GM21786 (cell line): ENCODE measurements around the gene CFAP45.
"Not testable (repeated sequence)": the region's sequence is repeated elsewhere in the genome, so short reads cannot be mapped to it uniquely, and the experiment has no call there.

Experiments
- ATAC-seq: cut with Tn5 transposase; IDR thresholded peaks from one replicate; pipeline ENCODE4 v1.9.1; 2021; ENCODE audit not compliant: unreplicated experiment

The CFAP45 gene

DNA sequence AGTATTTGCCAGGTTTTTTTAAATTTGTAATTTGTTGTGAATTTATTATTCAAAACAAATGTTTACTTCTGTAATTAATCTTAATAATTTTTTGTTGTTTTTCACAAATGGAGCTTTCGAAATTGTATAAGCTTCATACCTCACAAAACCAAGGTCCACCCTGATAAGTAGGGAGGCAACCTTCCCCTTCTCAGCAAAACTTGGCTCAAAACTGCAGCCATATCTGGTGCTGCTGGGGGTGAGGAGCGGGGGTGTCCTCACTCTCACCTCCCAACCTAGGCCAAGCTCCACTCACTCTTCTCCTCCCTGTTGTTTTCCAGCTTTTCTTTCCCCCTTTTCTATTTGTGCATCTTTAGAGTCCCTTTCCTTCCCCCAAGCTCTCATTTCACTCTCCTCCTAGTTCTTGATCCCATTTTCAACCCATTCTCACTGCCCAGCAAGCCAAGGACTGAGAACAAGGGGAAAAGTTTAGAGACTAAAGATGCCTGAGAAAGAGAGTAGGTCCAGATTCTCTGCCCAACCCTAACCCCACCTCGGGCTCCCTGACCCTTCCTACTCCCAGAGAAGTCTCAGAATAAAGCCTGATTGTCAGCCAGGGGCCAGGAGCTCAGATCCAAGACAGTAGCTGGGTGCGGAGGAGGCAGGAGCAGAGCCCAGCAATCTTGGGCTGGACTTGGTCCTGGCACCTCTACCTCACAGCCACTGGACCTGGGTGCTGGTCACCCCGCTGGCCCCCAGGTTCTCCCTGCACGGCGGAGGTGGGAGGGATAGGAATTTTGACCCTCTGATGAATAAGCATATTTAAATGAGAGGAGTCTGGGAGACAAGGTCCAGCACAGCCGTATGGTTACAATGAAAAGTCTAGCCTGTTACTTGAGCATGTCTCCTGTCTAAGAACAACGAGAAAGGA, 8.3 kb upstream of the CFAP45 start:
- no peak for ATAC-seq

DNA sequence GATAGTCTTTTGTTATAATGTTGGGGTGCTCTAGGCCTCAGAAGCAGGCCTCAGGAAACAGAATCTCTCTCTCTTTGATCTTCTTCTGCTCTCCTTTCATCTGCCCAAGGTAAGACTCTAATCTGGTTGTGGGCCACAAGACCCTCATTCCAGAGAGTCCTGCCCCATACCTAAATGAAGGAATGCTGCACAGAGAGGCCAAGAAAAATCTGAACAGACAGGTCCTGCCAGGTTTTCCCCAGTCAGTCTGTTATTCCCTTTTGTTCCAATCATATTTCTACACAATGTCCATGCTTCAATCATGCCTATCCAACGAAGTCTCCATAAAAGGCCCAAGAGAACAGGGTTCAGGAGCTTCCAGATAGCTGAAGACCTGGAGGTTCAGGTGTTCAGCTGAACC, 7.0 kb upstream of the CFAP45 start:
- ATAC-seq, result no peak

DNA sequence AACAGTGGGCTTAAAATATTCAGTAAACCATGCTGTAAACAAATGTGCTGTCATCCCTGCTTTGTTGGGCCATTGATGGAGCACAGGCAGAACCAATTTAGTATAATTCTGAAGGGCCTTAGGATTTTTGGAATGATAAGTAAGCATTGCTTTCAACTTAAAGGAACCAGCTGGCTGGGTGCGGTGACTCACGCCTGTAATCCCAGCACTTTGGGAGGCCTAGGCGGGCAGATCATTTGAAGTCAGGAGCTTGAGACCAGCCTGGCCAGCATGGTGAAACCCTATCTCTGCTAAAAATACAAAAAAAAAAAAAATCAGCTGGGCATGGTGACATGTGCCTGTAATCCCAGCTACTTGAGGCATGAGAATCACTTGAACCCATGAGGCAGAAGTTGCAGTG, 4.1 kb upstream of the CFAP45 start:
- ATAC-seq, result not testable (repeated sequence)

DNA sequence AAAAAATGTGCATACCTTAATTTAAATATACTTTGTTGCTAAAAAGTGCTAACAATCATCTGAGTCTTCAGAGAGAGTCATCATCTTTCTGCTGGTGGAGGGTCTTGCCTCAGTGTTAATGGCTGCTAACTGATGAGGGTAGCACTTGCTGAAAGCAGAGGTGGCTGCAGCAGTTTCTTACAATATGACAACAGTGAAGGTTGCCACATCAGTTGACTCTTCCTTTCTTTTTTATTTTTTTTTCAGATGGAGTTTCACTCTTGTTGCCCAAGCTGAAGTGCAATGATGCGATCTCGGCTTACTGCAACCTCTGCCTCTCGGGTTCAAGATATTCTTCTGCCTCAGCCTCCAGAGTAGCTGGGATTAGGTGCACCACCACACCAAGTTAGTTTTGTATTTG, 2.6 kb upstream of the CFAP45 start:
- no peak for ATAC-seq

DNA sequence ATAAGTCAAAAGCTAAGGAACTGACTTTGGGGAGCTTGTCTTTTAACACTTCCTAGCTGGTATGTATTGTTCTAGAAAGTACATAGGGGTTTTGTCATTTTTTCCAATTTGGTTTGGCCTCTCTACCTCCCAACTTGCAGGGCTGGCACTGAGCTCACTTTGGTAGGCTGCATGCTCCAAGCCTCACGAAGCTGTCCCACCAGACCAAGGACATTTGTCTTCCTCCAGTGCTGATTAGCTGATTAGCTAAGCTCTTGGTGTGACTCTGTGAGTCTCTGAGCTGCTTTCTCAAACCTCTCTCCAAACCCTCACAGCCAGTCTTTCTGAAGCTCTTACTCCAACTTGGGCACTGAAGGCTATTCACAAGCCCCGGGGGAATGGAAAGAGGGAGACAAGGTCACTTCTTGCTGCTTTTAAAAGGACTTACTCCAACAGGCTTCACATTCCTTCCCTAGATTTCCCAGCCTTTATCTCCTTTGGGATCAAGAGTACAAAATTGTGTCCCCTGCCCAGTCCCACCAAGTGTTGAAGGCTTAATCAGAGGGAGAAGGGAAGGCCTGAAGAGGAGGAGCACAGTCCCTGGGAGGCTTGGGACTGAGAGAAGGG, 893 bp upstream of the CFAP45 start:
- no peak for ATAC-seq

DNA sequence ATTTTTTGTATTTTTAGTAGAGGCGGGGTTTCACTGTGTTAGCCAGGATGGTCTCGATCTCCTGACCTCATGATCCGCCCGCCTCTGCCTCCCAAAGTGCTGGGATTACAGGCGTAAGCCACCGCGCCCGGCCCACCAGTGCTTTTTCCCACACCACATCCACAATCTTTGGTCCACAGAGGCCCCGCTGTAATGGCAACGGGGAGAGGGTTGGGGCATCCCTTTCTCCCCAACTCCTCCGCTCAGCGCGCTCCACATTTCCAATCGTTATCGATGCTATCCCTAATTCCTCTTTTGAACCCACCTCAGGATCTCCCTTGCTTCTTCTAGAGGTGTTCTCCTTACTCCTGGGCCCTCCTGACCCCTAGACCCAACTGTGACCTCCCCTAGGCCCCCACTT, 331 bp downstream of the CFAP45 start:
- not testable (repeated sequence) for ATAC-seq

DNA sequence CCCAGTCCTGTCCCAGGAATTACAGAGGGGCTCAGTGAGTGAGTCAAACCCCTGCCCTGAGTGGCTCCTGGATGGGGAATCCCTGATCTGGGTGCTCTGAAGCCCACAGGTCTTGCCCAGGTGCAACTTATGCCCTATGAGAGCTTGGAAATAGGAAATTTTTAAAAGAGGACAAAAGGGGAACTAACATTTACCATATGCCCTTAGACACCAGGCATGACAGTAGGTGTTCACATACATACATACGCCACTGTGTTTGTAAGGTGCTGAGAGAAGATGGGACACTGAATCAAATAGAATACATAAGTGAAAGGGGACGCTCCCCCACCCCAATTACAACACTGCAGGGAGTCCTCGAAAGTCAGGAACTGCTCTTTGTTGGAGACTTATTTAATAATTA, 1.4 kb downstream of the CFAP45 start:
- ATAC-seq, result no peak

DNA sequence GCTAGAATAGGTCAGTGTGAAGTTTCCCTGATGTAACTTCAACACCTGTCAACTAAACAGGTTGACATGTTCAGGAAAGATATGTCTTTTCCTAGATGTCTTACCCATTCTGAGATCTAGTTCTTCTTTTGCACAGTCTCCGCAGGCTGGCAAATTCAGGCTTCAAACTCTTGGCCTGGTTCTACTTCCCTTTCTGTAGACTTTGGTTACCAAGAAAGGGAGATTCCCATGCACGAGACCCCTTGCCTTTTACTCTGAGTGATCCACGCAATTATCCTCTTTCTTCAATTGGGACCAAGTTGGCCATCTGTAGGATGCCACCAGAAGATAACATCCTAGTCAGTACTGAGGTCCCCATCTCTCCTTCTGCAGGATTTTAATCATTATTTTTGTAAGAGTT, 2.0 kb downstream of the CFAP45 start:
- no peak for ATAC-seq

DNA sequence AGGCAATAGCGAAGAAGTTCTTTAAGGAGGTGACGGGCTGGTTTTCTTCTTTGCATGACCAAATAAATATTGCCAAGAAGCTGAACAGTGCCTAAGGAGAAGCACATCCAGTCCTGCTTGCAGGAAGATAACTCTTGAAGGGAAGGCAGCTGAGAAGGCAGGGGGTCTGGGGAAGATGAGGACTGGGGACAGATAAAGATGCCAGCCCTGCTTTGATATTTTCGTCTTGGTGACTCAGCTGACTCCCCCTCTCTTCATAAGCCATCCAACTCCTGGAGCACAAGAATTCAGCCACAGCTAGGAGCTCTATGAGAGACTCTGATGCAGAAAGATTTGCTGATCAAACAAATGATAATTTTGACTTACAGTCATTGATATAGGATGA, 3.4 kb downstream of the CFAP45 start:
- no peak for ATAC-seq

DNA sequence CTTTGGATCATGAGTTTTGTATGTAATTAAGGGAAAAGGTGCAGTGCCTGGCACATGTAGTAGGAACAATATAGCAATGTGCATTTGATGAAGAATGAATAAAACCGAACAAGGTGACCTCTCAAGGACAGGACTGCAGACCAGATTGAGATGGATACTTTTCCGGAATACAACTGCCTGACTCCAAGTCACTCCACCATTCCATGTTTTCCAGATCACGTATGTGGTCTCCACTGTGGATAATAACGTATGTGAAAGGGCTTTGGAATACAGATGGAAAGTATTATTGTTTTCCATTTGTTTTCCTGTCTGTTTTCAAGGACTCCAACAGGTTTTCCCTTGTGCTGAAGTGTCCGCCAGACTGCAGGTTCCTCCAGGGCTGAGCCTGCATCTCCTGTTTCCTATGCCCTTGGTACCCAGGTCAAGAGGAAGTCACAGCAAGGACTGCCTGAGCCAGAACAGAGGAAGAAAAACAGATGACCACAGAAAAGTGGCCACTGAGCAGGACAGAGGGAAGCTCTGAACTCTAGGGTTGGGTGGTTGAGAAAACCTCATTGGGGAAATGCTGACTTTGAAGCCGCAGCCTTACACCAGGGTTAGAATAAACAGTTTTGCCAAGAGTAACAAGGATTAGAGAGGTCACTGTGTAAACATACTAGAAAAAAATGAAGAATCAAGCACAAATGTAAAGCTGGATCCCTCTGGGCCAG, 4.0 kb downstream of the CFAP45 start:
- ATAC-seq, result no peak

DNA sequence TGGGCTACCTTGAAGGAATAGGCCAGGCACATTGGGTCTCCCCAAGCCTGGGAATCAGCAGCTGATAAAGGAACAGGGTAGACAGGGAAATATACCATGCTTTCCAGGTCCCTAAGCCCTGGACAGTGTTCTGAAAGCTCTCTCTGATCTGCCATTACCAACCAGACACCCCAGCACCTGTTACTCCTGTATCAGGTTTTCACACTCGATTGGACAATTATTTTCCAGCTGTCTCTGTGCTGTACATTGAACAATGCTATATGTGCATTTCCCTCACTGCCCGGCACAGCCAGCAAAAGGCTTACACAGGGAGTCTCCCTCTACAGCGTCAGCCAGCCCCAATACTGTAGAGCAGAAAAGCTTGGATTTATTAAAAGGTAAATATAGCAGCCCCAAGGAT, 4.7 kb downstream of the CFAP45 start:
- ATAC-seq, result no peak

DNA sequence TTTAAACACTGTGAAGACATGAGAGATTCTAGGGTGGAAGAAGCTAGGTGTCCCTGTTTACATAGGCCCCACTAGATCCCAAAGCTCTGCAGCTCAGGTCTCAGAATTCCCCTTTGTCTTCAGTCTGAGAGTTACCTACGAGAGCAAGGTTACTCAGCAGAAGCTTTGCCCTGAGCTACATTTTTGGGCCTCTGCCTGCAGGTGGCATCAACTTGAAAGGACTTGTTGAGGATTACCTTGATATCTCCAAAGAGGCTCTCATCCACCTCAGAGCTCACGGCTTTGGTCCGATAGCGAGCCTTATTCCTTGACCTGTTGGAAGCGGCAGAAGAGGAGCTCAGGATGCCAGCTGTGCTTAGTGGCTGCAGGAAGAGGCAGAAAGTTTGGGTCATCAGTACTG, 7.0 kb downstream of the CFAP45 start:
- no peak for ATAC-seq

DNA sequence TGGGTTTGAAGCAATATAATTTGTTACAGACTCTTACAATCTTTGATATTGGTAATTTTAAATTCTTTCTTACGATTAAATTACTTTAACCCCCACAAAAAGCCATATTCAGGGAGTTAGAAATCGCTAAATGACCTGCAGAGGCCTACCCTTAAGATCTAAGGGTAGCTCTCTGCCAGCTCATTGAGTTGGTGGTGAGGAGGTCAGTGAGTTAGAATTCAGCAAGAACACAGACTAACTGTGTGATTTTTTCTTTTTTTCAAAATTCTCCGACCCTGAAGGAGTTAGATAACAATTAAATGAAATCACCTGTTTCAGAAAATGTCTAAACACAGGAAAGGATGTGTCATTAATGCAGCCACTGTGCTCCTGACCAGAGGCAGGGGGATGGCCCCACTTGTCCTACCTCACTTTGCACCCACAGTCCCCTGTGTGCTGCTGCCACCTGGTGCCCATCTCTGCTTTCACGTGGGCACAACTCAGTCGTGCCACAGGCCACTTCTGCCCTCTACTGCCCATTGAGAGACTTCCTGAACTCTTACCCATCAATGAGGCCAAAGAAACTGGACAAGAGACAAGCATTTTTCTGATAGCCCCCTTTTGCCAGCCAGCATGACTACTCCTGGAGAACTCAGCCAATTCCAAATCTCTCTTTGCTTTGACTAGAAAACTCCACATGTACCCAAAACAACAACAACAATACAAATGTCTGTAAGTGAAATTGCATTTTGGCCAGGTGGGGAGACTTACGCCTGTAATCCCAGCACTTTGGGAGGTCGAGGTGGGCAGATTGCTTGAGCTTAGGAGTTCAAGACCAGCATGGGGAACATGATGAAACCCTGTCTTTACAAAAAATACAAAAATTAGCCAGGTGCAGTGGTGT, 8.4 kb downstream of the CFAP45 start:
- peak; percentile 77 for ATAC-seq

DNA sequence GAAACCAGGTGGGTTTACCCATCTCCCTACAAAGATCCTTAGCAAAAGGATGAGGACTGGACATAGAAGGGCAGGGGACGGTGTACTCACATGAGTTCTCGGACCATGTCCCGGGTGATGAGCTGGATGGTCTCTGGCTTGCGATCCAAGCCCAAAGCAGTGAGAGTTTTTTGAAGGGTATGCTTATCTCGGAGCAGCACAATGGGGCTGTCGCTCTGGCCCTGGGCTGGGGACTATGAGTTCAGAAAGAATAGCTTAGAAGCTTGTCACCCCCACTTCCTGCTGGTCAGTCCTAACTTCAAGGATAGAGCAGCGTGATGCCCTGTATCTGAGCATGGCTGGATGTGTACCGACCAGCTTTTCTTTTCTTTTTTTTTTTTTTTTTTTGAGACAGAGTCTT, 9.6 kb downstream of the CFAP45 start:
- no peak for ATAC-seq

DNA sequence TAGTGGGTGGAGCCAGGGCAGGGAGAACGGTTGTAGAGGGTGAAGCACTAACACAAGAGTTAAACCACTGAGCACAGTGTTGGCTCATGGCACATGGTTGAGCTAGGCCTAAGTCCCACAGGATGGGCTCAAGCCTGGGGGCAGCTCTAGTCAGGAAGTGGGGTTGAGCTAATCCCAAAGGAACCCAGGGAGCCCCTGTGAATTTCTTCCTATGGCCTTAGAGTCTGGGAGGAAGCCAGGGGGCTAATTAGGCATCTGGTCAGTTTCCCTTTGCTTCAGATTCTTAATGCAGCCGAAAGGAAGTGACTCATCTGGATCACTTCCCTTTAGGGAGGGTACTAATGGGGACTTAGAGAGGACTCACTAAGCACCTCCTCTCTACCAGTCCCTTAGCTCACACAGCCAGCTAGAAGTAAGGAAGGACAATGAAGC, 10.1 kb downstream of the CFAP45 start:
- ATAC-seq, result peak; percentile 89

DNA sequence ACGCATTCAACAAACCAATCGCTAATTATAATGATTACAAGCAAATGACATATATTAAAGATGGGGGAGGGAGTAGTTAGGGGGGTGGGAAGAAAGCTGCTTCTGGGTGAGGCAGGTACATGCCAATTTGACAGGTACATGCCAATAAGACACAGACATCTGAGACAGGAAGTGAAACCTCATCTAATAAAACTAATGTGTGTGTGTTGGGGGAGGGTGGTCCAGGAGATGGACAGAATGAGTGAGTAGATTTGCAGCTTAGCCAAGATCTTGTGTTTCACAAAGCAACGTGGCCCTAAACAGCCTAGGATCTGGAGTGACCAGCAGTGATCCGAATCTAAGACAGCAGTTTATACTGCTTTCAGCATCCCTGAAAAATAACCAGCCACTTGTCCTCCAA, 10.8 kb downstream of the CFAP45 start:
- ATAC-seq, result no peak

DNA sequence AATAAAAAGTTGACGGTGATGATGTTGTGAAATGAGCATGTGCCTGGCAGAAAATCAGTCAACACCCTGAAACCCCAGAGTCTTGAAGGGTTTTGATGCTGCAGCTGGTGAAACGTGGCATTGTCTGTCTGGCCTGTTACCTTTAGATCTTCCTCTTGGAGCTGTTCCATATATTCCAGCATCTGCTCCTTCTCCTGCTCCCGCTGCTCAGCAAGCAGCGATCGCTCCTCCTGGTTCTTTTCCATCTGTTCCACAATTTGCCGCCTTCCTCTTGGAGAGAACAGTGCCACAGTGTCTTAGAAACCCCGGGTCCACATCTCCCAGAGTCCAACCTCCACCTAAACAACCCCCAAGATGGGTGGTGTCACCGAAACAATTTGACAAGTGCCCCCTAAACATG, 15.7 kb downstream of the CFAP45 start:
- ATAC-seq, result no peak

DNA sequence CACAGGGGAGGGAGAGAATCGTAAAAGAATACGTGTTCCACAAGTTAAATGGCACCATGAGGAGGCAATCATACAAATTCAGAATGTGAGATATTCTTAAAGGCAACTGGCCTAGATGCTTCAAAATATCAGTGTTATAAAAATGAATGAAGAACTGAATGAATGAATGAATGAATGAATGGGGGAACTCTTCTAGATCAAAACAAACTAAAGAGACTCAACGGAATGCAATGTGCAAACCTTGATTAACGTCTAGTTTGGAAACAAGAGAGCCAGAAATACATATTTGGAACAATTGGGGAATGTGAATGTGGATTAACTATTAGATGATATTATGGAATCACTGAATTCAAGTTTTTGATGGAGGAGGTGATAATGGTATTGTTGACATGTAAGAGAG, 16.8 kb downstream of the CFAP45 start:
- ATAC-seq, result no peak

DNA sequence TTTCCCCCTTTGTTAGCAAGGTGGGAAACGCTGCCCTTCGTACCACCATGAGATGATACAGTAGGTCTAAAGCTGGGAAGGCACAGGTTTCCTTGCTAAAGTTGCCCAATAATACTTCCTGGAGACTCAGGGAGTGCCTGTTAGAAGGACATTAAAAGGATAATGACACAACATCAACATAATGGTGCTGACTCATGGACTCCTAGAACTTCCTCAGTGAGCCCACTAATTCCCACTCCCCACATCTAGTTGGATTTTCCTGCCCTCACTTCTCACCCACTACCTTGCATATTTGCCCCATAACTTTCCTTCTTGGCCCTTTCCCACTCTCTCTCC, 17.5 kb downstream of the CFAP45 start:
- ATAC-seq, result no peak

DNA sequence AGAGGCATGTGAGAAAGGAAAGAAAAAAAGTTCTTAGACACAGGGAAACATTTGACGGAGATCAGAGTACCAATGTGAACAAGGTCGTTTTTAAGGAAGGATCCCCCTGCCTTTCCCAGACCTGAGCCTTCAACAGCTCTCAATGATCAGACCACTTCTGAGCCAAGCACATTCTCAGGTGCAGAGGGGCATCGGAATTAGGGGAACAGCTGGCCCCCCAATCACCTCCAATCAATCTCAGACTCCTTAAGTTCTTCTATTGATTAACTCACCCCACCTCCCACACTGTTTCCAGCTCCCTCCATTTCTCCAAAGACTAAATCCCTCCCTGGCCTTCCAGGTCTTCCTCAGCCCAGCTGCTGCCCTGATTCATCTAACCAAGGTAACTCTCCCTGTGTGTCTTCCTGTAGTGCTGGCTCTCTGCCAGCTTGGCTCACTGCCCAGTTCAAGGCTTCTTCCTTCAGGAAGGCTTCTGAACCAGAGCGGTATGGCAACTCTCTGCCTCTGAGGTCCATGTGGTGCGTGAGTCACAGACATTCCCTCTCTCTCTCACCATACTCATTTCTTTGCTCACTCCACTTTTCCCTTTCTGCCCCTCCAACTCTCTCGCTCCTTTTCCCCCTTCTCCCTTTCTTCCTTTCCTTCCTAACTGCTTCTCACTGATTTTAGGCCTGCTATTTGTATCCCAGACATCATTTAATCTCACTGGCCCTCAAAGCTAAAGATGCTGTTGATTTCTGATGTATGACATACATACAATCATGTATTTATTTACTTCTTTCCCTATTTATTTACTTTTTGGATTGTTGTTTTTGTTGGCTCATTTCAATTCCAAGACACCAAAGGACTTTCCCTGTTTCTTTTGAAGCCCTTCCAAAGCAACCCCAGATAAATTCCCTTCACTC, 18.1 kb downstream of the CFAP45 start:
- no peak for ATAC-seq
